Glomerular visceral epithelial cell (primary cell): Measurements from ENCODE around the gene SGPP2.

ENCODE experiments used
- DNase-seq: peaks from one replicate; pipeline ENCODE4 v3.0.0-alpha.2; 2016; ENCODE audit errors: extremely low spot score

The SGPP2 gene

GRCh38 chr2:222525811-222526210 lies 101.5 kb downstream of the SGPP2 start:
- no peak for DNase-seq

DNA sequence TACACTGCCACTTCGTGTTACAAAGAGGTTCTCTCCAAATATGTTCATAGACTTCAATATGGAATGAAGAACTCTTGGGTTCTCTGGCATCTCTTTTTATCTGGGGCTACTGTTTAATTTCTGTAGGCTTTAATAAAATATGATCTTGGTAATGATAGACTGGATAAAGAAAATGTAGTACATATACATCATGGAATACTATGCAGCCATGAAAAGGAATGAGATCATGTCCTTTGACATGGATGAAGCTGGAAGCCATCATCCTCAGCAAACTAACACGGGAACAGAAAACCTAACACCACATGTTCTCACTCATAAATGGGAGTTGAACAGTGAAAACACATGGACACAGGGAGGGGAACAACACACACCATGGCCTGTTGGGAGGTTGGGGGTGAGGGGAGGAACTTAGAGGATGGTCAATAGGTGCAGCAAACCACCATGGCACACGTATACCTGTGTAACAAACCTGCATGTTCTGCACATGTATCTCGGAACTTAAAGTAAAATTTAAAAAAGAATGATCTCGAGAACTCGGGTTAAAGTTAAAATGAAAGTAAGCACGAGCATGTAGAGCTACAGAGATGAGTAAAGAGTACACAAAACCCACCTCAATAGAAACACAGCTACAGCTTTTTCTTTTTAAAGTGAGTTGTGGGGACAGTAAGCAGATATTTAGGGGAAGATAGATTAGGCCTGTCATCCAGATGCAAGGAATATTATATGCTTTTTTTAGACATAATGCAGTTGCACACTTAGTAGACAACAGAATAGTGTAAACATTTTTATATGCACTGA lies 102.3 kb downstream of the SGPP2 start:
- no peak for DNase-seq

DNA sequence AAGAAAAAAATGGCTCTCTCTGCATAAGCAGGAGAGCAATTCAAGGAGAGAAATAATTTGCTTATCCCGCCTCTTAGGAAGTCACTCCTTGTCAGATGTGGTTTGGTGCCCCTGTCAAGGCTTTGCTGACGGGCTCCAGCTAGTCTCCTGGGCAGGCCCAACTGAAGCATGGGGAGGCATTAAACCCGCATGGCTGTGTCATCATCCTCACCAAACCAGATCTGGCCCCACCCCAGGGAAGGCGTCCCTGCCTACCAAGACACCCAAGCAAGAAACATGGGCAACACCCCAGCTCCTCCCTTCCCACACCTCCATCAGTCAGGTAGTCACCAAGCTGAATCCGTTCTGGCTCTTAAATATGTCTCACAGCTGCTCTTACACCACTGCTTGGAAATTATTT lies 108.0 kb downstream of the SGPP2 start:
- DNase-seq, result no peak

GRCh38 chr2:222535477-222535876 lies 111.1 kb downstream of the SGPP2 start:
- no peak for DNase-seq

DNA sequence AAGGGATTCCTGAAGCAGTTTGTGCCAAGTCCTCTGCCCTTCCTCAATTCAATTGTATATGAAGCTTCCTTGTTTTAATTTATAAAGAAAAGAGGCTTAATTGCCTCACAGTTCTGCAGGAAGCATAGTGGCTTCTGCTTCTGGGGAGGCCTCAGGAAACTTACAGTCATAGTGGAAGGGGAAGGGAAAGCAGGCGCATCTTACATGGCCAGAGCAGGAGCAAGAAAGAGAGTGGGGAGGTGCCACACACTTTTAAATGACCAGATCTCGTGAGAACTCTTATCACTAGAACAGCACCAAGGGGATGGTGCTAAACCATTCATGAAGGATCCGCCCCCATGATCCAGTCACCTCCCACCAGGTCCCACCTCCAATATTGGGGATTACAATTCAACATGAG lies 114.2 kb downstream of the SGPP2 start:
- DNase-seq, result no peak

DNA sequence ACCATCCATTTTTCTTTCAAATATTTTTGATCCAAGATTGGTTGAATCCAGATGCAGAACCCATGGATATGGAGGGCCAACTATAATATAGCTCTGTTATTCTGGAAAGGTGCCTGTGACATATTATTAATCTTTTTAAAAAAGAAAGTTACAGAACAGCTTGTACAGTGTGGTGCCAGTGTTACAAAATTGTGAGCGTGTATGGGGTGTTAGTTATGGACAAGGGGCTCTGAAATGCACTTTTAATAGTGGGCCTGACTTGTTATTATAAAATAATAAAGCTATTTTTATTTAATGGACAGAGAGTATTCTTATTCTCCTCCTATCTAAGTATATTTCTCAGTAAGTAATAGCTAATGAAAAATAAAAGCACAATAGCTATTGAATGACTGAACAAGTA lies 120.3 kb downstream of the SGPP2 start:
- DNase-seq, result no peak

DNA sequence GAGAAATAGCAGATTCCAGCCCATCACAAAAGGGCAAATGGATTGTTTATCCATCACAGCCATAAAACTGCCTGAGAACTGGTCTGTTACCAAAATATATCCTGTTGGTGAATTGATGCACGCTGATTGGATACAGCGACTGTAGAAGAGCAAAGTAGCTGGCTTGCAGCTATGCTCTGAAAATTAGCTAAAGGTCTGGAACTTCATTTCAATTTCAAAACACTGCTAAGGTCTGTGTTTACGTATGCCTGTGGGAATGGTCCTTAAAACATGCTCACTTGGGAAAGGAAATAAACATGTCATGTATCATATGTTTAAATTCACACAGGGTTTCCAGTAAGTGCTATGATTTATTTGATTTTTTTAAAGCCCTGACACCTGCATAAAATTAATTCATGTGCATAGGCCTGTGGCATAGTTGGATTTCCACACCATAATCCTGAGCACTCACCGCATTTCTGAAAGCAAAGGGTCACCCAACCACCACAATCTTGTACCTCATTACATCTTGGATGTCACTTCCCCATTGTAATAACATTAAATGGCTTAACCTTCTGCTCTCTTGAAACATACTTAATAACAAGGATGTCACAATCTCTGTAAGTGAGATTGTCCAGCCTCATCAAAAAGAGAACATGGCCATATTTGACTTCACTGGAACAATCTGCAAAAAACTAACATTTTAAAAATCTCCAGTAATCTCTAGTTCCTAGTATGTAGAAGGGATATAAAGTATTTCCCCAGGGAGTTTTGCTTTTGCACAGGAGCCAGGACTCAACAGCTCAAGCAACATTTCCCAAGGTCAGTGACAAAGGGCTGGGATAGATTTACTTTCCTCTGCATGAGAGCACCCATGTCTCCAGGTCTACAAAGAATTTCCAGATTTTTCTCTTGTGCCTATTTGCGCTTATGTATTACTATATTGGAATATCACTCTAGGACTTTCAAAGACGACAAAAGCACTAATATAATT lies 121.8 kb downstream of the SGPP2 start:
- no peak for DNase-seq

- DNase-seq, result no peak
These were observed 122.7 kb downstream of the SGPP2 start for GRCh38 chr2:222547083-222547482.

DNA sequence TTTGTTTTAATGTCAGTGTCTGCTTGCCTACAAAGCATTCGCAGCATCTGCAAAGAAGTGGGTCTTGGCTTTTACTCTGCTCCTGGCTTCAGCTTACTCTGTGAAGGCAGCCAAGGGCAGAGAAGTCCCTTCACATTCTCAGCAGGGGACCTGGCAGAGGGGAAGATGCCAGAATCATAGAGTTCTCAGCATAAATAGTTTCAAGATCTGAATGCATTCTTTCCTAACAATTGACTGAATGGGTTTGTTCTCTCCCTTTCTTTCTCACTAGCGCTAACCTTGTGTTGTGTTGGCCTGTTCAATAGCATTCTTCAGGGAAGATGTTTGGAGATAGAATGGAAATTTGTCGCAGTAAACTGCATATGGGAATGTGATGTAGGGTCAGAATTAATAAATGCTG lies 124.6 kb downstream of the SGPP2 start:
- no peak for DNase-seq

GRCh38 chr2:222554517-222554916 lies 130.2 kb downstream of the SGPP2 start:
- DNase-seq, result no peak

DNA sequence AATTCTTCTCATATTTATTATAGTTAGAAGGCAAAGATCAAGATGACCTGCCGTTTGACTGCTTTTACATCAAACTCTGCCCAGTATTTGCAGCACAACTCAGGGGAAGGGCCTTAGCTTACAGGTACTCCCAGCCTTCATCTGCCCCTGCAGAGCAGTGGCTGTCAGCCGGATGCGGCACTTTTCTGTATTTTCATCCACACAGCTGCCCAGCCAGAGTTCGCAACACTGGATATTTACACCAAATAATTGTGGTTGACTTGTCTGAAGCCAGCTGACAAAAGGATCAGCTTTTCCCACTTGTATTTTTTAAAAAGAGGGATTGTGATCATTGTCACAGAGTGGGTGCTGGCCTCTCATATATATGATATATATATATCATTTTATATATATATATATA lies 136.8 kb downstream of the SGPP2 start:
- no peak for DNase-seq

DNA sequence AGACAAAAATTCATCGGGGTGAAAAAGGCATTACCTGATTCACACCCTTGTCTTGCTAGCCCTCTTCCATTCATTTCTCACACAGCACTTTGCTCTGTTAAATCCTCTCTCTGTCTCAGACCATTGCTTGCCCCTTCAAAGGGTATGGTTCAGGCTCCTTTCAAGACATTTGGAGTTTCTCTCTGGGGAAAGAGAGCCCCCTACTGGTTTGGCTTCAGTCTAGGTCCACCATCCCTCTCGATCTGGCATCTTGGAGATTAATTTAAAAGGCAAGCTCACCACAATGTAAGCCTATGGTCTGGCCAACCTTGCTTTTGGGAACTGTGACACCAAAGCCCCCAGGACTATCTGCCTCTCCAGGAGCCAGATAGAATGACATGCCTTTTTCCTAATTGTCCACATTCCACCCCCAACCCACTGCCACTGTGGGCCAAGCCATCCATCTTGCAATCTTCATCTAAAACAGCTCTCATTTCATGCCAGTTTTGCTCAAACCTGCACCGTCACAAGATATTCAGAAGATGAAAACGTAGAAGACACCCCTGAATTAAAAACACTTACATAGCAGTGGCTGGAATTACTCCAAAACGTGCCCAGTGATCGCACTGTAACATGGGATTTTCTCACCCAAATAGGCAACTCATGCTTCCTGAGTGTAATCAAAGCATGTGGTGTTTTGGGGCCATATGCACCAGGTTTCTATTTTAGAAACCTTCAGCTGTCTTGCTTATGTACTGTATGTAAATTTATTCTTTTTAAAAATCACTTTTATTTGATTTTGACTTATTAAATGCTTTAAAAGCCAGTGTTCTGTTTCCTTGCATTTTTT lies 137.7 kb downstream of the SGPP2 start:
- DNase-seq, result peak; percentile 35

GRCh38 chr2:222563106-222563718 lies 138.9 kb downstream of the SGPP2 start:
- DNase-seq, result no peak

GRCh38 chr2:222563936-222564335 lies 139.6 kb downstream of the SGPP2 start:
- DNase-seq, result no peak

GRCh38 chr2:222566229-222566628 lies 141.9 kb downstream of the SGPP2 start:
- no peak for DNase-seq

- no peak for DNase-seq
These were observed 144.5 kb downstream of the SGPP2 start for GRCh38 chr2:222568865-222569264.

- DNase-seq, result no peak
These were observed 145.5 kb downstream of the SGPP2 start for GRCh38 chr2:222569826-222570225.

- no peak for DNase-seq
These were observed 147.9 kb downstream of the SGPP2 start for GRCh38 chr2:222572264-222572721.

DNA sequence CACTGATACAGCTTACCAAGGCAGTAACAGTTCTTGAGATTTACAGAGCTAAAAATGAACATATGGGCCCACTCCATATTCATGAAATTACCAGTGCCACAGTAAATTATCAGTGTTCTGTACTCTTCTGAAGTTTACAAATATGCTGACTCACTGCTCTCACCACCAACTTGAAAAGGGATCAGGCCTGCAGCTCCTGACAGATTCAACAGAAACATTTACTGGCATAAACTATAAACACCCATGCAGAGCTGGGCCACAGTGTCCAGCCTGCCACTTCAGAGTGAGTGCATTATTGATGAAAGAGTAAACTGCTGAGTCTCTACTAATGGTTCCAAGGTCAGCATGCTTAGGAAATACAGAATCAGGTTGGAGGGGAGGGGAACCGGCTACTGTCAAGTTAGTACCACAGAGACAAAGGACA lies 148.4 kb downstream of the SGPP2 start:
- no peak for DNase-seq

DNA sequence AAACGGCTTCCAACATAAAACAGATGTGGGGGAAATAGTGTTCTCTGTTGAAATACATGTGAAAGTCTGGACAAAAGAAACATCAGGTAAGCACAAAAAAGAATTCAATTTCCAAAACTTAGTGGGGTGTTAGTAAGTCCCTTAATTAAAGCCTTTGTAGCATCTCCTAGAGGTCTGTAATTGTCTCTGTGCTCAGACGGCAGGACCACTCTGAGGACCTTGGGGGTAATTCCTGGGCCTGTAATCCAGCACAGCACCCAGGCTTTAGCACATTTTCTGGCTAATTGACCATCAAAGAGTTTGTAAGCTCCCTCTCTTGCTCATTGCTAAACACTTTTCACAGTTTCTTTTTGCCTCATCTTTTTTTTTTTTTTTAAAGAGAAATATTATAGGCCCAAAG lies 151.3 kb downstream of the SGPP2 start:
- no peak for DNase-seq
